GM21447 (cell line): ENCODE measurements around the gene IL17REL.
A peak's percentile ranks its signal among the peaks of the same experiment; 100 is the strongest.

Experiments
- ATAC-seq: cut with Tn5 transposase; IDR thresholded peaks from one replicate; pipeline ENCODE4 v1.9.1; 2021; ENCODE audit not compliant: unreplicated experiment

Gene IL17REL

DNA sequence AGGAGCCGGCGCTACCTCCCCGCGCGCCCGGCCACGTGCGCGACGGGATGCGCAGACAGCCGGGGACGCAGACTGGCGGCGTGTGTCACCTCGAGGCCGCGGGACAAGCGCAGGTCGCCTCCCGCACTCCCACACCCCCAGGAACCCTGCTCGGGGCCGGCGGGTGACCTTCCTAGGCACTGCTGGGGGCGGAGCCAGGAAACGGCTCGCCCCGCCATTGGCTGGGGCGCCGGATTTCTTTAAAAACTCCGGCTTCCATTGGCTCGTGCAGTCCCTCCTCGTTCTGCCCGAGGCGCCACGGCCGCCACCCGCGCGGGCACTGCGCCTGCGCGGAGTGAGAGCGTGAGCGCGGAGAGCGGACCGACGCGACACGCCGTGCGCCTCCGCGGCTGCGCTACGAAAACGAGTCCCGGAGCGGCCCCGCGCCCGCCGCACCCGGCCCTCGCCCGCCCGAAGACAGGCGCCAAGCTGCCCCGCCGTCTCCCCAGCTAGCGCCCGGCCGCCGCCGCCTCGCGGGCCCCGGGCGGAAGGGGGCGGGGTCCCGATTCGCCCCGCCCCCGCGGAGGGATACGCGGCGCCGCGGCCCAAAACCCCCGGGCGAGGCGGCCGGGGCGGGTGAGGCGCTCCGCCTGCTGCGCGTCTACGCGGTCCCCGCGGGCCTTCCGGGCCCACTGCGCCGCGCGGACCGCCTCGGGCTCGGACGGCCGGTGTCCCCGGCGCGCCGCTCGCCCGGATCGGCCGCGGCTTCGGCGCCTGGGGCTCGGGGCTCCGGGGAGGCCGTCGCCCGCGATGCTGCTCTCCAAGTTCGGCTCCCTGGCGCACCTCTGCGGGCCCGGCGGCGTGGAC is 52.2 kb downstream of the IL17REL start, which contains the start of gene PIM3:
Gene PIM3 (plus strand): TSS at position 614 of the 846 bp plus-strand sequence. CDS start 176 bp downstream, at position 790.
- ATAC-seq, result peak; percentile 55

DNA sequence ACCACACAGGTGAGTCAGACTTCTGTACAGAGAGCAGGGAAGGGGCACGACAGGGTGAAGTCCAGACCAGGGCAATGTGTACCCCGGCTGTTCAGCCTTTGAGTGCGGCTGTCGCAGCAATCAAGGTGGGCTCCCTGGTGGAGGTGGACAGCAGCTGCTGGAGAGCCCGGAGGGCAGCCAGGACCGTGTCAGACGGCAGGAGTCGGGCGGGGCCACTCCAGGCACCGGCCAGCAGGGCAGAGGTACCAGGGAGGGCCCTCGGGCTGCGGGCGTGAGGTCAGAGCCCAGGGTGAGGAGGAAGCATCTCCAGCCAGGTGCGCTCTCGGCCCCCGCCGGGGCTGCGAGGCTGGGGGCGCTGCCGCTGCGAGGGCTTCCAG is 52.8 kb downstream of the IL17REL start:
- ATAC-seq, result peak; percentile 4

DNA sequence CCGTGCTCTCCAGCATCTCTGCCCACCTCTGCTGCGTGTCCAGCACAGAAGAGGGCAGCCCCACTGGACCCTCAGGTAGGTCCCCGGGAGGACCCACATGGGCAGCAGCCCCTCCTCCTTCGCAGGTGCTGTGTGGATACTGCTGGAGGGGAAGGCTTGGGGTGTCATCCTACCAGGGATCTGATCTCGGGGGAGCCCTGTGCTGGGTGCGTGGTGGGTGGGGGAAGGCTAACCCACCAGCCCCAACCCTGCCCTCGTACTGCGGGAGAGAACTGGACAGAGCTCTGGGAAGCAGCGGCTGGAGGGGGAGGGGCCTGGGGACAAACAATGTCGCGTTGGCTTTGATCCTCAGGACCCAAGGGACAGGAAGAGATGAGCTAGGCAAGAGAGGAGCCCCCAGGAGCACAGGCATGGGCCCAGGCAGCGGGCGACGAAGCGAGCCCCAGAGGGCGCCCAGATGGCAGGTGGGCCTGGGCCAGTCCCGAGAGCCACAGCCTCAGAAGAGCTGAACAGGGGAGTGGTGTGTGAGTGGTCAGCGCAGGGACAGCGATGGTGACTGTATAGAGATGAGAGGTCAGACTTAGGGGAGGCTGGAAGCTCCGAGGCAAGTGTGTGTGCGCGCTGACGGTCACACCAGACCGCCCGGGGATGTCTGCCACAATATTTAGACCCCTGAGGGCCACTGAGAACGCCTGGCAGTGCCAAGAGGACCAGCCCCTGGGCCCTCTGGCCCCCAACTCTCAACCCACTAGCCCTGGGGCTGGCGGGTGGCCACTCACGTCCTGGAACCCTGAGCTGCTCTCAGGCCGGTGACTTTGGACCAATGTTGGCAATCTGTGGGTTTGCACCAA is 53.4 kb downstream of the IL17REL start:
- ATAC-seq, result no peak

DNA sequence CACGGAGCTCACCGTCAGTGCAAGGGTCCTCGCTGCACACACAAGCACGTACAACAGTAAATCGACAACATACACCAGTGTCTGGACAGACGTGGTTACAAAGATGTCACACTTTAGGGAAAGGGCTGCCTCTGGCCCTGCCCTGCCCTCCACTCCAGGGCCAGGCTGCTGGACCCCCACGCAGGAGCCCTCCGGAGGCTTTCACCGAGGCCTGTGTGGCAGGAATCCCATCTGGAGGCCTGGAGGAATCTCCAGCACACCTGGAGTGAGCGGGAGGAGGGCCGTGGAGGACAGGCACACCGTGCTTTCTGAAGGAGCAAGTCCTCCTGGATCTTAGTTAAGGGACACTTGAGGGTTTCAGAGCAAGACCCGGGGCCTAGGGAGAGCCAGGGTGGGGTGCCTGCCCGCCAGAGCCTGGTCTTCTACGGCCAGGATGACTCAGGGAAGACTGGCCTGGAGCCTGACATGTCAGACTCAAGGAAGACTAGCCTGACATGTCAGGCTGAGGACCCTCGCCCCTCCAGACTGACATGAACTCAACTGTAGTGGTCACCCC is 54.1 kb downstream of the IL17REL start:
- ATAC-seq, result no peak

DNA sequence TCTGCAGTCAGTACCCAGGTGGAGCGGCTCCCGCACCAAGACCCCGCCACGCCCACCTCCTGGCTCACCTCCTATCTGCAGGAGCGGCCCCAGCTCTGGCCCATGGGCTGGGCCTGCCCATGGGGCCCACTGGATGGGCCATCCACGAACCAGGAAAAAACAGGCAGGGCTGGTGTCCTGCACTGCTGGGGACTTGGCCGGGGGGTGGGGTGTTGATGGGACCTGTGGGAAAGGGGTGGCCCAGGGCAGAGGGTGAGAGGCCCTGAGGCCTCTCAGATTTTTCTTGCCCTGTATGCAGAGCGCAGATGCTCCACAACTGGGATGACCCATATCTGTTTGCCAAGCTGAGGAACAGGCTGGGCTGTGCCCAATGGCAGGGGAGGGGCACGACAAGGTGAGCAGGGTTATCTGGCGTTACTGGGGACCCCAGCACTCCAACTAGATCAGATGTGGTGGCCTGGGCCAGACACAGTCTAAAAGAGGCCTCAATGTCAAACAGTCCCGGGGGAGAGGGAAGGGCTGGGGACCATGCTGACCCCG is 54.7 kb downstream of the IL17REL start:
- no peak for ATAC-seq

DNA sequence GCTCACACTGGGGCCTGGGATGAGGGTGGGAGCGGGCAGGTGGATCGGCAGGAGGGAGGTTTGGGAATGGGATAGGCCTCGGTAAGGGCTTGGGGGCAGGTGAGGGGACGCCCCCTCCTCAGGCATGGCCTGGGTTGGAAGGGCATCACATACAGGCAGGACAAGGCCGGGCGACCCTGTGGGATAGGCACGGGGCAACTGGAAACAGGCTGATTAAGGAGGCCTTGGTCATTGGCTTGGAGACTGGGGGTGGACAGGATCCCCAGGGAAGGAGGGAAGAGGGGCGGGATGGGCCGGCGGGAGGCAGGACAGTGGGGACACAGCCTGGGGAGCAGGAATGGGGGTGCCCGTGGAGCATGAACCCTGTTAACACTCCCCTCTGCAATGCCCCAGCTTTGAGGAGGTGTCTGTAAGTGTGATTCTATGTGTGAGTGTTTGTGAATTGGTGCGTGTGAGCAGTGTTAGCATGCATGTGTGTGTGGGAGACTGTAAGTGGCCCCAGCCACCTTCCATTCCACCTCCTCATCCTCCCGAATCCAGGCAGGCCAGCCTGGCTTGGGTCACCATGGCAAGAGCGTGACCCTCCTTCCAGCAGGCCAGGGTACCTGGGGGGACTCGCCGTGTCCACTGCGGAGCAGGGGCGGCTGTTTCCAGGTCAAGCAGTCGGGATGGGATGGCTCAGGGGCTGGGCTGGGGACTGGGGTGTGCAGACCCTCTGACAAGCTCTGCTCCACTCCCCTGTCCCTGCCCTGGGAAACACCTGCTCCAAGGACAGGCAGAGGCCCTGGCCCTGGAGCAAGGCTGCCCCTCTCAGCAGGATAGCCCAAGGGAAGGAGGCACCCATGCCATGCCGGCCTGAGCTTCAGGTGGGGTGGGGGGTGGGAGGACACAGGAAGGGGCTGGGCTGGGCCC is 55.4 kb downstream of the IL17REL start:
- no peak for ATAC-seq

DNA sequence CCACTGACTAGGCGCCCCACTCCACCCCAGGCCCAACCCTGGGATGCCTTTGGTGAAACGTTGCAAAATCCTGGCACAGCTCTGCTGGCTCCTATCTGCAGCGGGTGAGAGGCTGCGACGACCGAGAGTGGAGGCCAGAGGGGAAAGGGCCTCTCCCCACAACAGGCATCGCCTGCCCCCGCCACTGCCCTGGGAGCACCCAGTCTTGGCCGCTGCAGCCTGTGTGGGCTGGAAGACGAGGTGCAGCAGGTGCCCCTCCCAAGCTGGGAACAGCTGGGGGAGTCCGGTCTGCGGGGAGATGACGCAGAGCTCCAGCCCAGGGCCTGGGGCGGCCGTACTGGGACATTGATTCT is 56.2 kb downstream of the IL17REL start:
- no peak for ATAC-seq

DNA sequence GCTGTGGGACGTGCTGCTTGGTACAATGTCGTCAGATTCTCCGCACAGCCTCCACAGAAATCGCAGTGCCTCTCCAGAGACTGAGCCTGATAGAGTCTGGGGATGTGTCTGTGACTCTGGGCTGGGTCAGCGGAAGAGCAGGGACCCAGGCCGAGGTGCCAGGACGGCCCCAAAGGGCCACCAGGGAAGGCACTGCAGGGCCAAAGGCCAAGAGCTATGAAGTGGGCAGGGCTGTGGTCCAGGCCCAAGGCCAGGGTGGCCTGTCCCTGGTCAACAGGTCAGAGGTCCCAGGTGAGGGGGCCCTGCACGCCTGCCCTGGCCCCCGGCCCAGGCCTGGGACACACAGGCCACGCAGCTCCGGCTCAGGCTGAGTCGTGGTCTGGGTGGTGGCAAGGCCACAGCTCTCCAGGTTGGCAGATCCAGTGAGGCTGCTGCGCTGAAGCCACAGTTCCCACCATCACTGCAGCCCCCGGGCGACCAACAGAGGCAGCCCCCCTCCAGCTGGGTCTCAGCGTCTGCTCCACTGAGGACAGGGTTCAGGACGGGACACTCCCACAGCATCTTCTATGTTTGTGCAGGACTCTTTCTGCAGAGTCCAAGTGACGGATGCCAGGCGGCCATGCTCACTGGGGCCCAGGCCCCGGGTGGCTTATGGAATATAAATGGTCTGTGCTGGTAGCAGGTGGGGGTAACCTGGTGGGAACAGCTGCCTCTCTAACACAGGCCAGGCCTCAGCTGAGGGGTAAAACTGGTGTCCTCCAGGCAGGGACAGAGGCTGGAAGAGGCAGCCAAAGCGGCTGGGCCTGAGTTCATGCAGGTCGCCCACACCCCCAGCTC is 56.8 kb downstream of the IL17REL start:
- ATAC-seq, result no peak

DNA sequence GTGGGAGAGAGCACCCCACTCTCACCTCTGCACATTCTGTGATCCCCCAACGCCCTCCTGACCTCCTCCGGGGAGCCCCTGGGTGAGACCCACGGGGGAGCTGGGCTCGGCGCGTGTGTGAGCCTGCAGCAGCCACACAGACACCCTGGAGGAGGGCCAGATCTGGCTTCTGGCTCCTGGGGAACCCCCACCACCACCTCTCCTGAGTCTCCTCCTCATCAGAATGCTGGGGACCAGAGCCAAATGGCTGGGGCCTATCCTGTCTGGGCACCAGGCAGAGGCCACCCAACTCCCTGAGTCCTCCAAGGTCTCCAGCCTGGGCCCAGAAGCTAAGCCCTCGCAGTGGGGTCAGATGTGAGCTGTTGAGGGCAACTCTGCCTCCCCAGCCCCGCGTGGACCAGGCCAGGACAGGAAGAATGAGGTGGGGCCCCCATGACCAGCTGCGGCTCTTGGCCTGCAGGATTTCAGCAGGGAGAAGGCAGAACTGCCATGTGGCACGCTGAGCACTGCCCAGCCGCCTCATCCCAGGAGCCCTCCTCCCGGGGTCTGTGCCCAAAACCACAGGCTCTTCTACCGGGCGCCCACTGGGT is 57.5 kb downstream of the IL17REL start:
- ATAC-seq, result no peak

DNA sequence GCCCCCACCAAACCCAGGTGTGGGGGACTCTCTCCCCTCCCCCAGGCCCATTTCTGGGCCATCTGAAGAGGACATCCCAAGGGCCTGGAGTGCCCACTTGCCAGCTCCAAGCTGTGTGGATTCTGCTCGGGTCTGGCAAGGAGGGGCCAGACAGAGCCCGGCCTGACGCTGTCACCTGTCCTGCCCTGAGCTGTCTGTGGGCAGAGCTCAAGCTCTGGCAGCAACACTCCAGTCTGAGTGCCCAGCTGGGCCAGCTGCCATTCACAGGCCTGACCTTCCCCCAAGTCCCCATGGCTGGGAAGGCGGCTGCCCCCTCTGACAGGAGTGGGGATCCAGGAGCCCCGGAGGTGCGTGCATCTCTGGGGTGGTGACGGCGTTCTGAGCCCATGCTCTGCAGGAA is 58.2 kb downstream of the IL17REL start:
- no peak for ATAC-seq

DNA sequence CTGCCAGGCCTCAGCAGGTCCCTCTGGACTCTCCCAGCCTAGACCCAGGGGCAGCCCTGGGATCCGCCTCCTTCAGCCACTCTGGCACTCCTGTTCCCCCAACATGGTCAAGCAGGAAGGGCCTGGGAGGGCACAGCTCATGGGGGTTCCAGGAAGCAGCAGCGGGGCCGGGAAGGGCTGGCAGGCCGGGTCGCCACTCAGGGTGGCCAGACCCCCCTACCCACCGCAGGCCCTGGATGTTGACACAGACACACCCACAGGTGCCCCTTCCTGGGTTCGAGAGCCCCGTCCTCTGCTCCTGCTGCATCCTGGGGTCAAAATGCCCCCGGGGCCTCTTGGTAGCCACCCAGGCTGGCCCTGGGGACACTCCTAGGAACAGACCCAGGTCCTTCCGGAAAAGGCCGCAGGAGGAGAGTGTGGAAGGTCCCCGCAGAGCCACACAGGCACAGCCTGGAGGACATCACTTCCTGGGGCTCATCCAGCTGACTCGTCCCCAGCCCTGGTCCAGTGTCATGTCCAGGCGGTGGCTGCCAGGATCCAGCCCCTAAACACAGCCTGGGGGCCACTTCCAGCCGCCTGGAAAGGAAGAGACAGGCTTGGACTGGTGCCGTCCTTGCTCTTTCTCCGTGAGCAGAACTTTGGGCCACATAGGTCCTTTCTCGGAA is 58.8 kb downstream of the IL17REL start:
- no peak for ATAC-seq

DNA sequence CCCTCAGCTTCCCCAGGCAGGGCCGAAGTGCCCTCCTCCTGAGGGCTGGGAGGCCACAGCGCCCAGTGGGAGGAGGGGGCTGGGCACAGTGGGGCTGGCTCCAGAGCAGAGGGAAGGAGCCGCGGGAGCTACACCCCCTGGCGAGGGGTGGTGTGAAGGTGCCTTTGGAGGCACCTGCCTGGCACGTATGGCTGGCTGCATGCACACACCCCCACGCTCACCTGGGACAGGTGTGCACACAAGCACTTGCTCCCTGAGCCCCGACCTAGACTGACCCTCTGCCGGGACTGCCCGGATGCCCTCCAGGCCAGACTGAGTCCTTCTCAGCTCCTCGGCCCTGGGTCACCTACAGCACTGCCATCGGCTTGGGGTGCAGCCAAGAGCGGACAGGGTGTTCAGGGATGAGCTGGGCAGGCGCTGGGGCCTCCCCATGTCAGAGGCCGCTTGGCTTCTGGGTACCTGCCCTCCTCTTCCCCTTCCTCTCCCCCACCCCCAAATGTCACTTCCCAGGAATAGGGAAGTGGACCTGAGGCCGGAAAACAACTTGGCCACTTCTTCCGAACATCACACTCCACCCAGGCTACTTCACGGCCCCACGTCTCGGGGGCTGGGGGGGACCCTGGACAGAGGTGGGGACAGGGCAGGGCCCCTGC is 59.4 kb downstream of the IL17REL start:
- ATAC-seq, result no peak

DNA sequence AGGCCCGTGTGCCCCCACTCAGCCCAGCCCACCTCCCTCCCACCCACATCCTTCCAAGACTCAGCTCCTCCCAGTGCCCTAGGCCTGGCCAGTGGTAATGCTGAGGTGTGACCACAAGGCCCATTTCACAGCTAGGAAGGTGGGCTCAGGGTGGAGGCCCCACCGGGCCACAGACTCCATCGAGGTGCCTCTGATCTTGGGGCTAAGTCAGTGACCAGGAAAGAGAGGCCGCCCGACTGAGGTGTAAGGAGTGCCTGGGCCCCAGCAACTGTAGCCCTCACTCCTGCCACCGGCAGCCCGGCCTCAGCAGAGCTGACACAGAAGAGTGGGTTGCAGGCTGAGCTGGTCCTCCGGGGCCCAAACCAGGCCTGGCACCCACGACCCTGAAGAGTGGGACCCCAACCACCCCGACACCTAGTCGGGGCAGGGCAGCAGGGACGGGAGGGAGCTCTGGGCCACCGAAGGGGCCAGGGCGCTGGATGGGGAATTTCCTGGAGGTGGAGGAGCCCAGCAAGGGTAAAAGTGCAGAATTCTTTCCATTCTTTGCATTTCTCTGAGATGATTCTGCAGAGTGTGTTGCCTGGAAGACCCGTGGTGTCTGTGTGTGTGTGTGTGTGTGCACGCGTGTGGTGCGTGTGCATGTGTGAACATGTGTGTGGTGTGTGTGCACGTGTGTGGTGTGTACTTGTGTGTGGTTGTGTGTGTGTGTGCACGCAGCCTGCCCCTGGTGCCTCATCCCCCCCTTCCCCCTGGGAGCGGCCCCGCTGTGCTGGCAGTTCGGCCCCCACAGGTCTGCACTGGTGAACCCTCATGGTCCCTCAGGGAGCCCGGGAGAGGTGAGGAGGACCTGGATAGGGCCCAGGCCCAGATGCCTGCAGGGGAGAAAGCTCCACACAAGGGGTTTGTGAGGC is 60.3 kb downstream of the IL17REL start:
- ATAC-seq, result no peak

DNA sequence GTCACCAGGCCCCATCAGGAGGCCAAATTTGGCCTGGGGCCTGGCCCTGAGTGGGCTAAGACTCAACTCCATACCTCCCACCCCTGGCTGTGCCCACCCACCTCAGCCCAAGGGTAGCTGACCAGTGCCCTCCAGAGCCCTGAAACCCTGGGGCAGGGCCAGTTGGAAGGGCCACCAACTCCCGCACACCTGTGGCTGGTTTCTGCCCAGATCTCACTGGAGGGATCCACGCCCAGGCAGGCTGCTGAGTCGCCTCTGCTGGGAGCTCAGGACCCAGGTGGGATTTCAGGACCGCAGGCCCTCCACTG is 60.9 kb downstream of the IL17REL start:
- ATAC-seq, result no peak

DNA sequence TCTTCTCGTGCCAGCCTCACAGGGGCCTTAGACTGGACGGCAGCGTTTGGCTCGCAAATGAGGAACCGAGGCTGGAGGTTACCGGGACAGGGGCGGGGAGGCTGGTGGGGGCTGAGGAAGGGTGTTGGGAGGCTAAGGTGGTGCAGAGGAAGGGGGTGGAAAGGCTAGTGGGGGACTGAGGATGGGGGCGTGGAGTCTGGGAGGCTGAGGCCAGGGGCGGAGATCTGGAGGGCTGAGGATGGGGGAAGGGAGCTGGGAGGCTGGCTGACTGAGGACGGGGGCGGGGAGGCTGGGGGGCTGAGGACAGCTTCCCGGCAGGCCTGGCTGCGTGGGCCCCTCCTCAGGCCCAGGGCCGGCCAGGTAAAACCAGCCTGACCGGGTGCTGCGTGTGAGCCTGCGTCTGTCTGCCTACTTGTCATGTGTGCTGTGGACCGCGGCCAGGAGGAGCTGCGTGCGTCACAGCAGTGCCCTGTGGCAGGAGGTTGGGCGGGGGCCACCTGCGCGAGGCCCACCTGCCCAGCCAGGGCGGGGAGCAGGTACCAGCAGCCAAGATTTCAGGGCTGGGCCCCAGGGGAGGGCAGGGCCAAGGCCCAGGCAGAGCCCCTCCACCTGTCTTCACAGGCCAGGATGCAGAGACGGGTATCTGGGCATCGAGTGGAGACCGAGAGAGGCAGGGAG is 61.4 kb downstream of the IL17REL start:
- no peak for ATAC-seq

DNA sequence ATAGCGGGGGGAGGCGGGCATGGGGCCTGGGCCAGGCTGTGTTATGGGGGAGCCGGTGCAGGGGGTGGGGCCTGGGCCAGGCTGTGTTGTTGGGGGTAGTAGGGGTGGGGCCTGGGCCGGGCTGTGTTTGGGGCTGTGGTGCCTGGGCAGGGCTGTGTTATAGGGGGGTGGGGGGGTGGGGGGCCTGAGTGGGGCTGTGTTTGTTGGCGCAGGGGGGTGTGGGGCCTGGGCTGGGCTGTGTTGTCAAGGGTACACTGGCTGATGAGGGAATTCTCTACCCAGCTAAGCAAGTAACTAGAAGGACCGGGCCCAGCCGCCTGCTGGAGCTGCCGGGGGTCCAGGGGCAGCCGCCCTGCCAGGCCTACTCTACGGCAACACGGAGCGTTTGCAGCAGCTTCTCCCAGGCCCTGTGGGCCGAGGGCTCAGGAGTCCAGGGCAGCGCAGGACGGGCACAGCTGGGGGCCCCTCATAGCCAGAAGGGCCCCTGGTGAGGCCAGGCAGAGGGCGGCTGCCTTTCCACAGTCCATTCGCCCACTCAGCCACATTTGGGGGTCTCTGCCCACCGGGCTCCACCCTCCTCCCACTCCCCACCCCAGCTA is 62.1 kb downstream of the IL17REL start:
- ATAC-seq, result no peak
